NCI-H748 (cell line): ENCODE measurements around the gene MYL5.
"Not testable (repeated sequence)": the region's sequence is repeated elsewhere in the genome, so short reads cannot be mapped to it uniquely, and the experiment has no call there.

Source experiments
- DNase-seq: peaks from one replicate; lab custom pipeline; 2025; ENCODE audit not compliant: unreplicated experiment; lab: John Stamatoyannopoulos, UW

Gene MYL5

DNA sequence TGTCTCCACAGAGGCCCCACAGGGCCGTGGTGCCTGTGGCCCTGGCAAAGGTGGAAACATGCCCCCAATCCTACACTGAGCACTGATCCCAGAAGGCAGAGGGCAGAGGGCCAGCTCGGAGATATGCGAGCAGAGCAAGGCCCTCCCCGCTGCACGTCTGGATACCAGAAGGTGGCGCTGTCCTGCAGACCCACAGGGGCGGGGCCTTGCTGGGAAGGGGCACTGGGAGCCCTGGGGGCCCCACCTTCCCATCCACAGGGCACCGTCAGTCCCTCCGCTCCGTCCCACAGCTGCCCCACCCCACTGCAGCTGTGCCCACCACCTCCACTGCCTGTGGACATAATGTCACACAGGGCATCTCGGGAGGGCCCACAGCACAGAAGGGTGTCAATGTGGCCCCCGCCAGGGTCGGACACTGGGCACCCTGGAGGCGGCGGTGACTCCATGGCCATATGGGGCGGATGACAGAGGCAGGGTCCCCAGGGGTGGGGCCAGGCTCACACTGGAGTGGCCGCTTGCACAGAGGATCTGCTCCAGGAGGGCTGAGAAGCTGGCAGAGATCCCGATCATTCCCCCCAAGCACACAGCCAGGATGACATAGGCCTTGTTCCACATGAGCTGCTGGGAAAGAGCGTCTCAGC, 9.8 kb downstream of the MYL5 start:
- DNase-seq = peak; percentile 34

DNA sequence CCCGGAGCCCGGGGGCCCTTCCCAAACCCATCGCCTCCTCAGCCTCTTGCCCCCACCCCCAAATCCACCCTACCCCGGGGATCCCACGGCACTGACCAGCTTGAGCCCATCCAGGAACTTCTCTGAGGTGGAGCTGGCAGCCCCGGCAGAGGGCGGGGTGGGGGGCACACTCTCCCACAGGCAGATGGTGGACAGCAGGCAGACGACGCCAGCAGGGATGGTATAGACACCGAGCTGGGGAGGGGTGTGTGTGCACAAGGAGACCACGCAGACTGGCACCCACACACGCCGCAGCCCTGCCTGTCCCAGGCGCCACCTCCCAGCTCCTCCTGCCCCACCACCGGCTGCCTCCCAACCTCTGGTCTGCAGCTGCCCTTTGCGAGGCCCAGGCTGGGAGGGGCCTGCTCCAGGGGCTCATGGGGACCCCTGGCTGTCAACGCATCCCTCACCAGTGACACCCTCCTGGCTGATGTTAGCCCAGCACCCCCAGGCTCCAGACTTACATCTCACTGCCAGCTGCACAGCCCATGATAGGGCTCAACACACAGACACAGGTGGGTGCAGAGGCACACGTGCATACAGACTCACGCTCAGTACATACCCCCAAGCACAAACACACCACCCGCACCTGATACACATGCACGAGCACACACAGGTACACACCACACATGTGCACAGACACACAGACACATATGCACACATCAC, 10.4 kb downstream of the MYL5 start:
- no peak for DNase-seq

DNA sequence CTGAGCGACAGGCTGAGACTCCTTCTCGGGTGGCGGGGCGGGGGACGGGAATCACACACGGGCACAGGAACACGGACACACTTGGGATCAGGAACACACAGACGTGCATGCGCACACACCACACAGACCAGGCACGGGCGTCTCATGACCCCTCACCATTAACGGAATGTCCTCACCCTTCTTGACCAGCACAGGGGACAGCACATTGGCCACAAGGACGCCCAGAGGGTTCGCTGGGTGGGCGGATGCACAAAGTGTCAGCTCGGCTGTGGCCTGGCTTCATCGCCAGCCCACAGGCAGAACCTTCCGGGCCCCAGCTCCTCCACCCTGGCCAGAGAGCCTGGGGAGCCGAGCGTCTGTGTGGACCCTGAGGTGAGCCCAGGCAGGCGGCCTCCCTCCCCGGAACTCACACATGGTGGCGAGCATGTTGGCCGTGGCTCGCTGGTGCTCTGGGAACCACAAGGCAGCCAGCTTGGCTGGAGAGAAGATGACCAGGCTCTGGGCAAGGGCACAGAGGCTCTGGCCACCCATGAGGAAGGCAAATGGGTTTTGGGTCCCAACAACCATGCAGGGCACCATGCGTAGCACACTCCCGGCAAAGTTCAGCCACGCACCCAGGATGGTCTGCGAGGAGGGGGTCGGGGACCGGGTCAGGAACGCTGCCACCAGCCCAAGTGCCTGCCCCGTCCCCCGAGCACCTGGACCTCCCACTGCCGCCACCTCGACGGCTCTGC, 11.5 kb downstream of the MYL5 start:
- DNase-seq = no peak

DNA sequence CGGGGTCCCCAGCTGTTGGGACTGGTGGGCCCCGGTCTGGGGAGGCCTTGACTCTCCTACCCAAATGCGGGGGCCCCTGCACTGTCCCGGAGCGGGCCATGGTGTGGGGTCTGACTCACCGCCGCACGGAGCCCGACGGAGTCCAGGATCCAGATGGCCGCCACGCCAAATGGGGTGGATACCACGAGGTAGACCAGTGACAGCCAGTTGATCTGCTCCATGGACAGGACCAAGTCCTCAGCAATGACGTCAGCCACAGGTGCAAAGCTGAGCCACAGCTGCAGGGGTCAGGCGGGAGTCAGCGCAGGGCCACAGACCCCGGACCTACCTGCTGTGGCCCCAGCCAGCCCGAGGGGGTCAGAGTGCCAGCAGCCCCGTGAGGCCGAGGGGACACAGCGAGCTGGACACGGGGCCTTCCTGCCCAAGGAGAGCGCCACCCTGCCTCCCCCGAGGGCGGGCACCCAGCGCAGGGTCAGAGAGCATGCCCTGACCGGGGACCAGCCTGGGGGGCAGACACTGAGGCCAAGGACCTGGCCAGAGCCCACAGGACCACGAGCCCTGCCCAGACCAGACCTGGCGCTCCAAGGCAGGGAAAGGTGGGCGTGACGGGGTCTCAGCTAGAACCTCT, 12.2 kb downstream of the MYL5 start:
- DNase-seq = no peak

DNA sequence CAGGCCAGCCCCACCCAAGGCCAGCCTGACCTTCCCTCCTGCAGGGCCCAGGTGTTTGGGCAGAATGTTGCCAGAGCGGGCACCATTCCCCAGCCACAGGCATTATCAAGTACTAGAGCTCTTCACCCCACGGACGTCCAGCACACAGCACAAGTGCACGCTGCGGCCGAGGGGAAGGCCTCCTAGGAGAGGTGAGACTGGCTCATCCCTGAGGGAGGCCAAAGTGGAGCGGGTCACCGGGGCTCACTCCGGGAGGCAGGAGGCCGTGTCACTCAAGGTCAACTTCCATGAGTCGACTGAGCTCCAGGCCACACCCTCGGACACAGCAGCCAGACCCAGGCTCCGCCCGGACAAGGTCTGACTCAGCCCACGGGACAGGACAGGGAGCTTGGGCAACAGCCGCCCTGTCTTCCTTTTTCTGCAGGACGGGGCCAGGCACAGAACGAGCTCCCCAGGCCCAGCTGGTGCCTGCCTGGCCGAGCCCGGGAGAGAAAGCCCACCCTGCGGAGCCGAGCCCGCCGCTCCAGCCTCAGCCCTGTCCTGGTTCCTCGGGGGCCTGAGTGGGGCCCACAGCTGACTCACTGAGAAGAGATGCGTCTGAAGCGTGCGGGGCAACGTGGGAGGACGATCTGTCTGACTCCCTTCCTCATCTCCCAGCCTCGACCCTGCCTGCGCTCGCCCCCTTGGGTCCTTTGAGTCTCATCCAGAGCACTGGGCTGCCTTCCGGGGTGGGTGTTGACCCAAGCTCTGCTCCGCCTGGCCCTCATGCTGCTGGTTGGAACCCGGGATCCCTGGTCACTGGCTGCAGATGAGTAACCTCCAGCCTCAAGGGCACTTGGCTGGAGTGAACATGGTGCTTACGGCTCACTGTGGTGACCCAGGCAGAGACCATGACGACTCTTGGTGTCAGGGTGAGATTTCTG, 13.0 kb downstream of the MYL5 start:
- DNase-seq = no peak

DNA sequence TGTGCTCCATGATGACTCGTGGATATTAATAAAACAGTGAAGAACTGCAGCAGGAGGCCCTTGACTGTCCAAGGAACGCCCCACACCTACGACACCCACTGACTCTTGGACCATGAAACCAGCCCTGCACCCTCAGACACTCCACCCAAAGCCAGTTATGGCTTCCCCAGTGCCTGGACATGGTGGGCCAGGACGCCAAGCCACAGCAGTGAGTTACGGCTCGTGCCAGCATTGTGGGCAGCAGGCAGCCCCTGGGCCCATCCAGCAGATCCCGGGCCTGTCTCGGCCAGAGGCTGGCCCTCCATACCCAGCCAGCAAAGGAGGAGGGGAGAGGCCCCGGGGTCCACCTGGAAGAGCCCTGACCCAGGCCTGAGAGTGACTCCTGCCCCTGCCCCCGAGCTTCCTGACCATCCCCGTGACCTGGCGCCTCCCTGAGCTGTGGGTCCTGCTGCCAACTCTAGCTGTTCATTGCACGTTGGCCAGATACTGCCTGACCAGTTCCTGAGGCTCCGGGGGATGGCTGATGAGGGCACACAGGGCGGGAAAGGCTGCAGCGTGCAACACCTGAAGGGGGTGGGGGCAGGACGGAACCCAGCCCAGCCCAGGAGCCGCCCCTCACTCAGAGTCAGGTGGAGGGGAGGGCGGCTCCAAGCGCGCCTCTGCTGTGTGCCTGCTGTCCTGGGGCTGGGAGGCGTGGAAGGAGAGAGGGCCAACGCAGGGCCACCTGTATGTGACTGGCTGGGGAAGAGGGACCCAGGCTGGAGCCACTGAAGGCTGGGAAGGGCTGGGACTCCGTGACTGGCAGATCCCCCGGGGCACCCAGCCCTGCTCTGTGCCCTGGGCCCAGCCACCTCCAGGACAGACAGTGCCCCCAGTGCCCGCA, 13.9 kb downstream of the MYL5 start:
- no peak for DNase-seq

DNA sequence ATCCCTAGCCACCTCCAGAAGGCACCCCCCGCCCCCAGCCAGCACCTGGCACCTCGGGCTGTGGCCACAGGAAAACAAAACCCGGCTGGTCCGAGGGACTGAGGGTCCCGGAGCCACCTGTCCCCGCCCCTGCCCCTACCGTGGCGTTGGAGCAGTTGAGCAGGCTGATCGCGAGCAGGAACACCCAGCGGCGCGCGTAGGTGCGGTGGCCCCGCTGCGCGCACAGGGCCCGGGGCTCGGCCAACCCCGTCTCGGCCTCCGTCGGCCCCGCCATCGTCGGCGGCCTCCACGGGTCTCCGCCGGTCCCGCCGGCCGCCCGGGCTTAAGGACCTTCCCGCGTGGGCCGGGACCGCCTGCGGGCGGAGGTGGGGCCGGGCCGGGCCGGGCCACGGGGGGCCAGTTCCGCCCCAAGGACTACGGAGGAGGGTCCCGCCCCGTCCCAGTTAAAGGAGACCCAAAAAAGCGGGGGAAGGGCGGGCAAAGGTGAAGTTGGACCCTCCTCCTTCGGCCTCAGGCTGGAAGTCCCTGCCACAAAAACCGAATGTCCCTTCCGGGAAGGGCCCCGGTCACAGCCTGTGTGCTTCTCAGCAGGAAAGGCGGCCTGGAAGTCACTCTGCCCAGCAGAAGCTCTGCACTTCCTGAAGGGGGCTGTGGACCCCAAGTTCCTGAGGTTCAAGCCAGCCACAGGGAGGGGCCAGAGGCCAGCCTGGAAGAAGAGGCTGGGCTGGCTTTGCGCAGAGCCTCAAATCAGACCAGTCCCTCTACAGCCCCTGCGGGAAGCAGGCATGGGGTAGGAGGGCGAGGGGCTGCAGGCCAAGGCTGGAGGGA, 14.7 kb downstream of the MYL5 start, which contains the start of gene SLC49A3:
Gene SLC49A3, minus strand, starts transcription at position 298 of the 828 bp plus-strand sequence. Its CDS starts 24 bp downstream, at position 274.
- no peak for DNase-seq

DNA sequence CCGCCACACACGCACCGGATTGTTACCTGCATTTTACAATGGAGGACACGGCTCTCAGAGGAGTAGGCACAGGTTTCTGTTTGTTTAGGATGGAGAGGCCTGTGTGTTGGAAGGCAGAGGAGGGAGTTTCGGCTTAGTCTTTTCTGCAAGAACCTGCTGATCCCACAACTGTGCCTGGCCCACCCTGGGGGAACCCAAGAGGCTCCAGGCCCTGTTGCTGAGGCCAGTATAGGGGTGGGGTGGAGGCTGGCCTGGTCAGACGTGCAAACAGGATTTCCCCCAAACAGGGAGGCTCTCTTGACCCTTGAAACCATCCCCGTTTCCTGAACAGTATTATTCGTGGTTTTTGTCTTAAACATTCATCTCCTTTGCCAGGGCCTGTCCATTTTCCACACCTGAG, 15.4 kb downstream of the MYL5 start:
- no peak for DNase-seq

DNA sequence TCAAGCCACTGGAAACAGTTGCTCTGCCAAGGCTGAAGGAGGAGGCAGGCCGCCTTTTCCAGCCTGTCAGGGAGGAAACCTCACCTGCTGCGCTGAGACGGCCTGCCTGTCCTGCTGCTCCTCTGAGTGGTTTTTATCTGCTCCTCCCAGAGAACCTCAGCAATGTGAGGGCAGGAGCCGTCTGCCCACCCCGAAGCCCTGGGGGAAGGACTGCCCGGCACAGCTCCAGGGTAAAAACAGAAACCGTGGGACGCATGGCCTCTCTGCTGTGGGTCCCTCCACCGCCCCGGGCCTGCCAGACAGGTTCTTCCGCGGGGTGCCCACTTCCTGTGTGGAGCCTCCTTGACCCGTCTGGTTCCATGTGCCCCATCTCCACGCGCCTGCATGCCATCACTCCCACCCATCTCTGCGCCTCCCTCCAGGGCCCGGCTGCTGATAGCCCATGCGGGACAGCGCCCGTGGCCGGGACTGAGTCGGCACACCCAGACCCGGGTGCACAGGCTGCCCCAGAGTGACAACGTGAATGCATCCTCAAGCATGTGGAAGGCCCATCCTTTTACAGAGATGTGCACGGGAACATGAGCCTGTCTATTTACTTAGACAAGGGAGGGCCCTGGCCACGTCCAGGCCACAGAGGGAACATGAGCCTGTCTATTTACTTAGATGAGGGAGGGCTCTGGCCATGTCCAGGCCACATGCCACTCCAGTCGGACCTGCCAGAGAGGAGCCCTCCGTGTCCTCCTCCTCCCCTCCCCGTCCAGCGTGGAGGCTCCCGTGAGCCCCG, 18.6 kb downstream of the MYL5 start:
- DNase-seq = no peak

DNA sequence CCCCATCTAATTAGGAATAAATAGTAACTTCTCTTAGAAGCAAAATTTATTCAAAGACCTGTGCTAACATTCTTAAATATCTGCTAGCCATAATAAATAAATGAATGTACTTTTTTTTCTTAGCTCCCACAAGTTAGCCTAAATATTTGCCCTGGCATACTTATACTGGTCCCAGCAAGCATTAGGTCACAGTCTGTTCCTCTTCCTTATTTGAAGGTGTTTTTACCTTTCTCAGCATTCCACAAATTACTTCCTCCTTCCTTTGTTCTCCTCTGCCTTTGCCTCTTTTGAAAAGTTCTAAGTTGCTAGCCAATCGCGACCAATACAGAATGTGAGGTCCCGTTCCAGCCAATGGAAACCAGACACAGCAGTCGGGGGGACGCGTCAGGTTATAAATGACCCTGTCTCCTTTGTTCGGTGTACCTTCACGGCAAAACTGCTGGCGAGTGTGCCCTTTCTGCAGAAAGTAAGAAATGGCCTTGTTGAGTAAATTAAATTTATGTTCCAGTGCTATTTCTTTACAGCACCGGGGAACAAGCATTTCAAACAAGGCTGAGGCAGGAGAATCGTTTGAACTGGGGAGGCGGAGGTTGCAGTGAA, 20.1 kb downstream of the MYL5 start:
- DNase-seq = not testable (repeated sequence)

DNA sequence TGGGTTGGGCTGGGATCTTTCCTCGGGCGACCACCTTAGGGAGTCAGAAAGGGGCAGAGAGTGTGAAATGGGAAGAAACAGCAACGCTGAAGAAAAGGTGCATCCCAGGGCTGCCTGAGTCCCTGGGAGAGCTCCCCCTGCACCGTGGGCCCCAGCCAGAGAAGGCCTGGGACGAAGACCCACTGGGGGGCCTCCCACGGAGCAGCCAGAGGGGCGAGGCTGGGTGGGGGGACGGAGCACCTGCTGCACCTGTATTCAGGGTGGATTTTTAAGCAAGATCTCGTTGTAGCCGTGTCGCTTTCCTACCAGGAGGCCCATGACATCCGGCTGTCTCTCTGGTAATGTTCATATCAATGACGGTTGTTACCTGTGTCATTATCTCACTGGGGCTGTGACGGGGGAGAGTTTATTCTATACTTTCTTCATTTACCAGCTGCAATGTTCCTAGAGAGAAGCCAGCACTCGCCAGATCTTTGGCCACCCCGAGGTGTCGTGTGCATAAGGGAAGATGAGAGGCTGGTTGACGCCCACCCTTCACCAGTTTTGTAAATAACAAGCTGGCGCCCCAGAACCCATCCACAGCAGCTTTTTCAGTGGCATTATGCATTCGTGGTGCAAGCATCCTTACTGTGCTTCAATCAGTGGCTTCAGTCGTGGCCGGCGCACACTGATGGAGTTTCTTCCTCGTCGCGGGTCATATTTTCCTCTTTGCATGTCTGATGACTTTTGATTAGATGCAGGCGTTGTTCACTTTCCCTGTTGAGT, 25.7 kb downstream of the MYL5 start:
- DNase-seq = no peak

DNA sequence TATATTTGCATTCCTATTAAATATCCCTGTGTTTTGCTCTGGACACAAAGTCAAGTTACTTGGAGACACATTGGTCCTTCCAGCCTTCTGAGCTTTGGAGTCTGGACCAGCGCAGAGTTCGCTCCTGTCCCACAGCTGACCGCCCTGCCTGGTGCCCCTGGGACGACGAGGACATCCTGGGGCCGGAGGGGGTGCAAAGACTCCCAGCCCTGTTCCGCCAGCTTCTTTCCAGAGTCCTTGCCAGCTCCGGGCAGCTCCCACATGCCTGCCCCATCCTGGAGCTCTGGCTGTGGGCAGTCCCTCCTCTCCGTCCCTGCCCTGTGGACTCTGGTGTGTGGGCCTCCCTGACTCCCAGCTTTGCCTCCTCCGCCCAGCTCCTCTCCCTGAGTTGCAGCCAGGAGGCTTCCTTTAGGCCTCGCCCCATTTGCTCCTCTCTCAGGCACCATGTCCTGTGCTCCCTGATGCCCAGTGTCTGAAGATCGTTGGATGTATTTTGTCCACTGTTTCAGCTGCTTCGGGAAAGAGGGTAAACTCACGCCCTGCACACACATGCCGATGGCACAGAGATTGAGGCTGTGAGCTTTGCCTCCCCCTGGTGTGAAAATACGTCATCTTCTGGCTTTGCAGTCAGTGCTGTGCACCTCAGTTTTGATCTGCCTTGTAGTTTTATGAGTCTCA, 26.4 kb downstream of the MYL5 start:
- no peak for DNase-seq

DNA sequence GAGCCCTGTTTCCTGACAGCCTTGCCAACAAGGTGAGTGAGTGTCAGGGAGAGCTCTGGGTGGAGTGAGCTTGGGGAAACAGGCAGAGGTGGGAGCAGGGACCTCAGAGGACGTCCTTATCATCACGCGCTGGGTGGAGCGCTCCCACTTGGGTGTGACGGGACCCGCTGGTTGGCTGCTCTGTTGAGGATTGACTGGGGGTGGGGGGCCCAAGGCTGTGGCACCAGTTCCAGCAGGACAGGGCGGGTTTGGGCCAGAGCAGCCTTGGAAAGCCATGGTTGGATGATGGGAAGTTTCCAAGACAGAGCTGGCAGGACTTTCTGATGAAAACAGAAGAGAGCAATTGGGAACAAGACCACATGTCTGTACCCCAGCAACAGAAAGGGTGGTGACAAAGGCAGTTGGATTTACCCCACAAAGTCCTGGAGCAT, 28.3 kb downstream of the MYL5 start:
- no peak for DNase-seq

DNA sequence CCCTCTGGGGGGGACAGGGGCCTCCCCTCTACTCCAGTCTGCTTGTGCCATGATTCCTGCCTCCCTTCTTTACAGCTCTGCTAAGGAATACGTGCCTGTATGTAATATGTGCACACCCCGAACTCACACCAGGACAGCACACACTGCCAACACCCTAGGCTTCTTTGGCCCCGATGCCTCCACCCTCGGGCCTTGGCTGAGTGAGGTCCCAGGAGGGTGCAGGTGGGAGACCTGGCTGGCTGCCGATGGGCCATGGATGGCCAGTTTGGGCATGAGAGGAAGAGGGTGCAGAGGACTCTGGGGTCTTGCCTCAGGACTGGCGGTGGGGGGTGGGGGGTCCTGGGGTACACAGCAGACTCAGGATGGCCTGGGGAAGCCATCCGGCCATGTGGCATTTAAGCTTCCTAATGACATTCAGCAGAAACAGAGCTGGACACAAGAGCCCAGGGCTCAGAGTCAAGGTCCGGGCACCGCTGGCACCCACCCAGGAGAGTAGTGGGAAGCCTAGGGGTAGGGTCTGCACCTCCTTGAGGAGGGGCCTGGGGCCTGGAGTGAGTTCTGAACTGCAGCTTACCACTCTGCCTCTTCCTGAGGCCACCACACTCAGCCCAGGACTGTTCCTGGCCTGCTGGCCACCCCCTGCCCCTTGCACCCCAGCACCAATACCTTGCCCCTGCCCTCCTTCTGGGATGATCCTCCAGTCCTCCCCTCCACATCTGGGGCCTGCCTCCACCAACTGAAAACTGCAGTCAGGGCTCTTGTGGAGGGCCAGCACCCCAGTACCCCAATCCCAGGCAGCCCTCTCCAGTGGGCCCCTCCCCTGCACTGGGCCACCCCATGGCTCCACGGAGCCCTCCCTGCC, 29.2 kb downstream of the MYL5 start:
- no peak for DNase-seq

DNA sequence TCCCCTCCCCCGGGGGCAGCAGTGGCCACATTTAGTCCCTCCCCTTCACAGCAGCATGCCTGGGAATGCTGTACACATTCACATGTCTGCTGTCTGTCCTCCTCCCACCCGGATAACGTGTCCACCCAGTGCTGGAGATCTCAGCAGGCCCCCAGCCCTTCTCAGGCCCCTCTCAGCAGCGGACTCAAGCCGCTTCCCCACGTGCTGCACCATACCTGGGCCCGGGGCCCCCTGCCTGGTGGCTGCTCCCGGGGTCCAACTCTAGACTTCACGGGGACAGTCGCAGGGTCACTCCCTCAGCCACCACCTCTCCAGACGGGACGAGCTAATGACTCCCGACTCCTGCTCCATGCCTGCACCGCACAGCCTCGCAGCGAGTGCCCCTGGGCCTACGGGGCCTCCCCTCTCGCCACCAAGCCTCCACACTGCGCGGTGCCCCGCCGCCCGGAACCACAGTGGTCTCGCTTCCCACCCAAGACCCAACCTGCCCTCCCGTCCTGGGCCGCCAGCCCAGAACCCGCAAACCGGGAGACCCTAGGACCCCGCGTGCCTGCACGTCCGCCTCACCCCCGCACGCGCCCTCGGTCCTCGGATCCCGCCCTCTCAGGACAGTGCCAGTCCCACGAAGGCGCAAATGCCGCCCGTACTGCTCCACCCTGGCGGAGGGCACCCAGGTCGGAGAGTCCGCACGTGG, 30.0 kb downstream of the MYL5 start:
- no peak for DNase-seq
